ENCODE results near the gene TRIM8.
"Not testable (repeated sequence)": the region's sequence is repeated elsewhere in the genome, so short reads cannot be mapped to it uniquely, and the experiment has no call there.

Gene TRIM8

GRCh38 chr10:102649797-102650654 lies 5.7 kb downstream of the TRIM8 start:
- no peak for DNase-seq (ENCODE audit: low read depth in 2 of 2)

GRCh38 chr10:102650655-102651454 lies 6.6 kb downstream of the TRIM8 start:
- DNase-seq (ENCODE audit: low read depth in 2 of 2): no peak

- DNase-seq (ENCODE audit: low read depth in 2 of 2): no peak
Measured at GRCh38 chr10:102651455-102652169, 7.3 kb downstream of the TRIM8 start.

GRCh38 chr10:102652170-102652916 lies 8.1 kb downstream of the TRIM8 start:
- no peak for DNase-seq (ENCODE audit: low read depth in 2 of 2)

- no peak for DNase-seq (ENCODE audit: low read depth in 2 of 2)
Measured at GRCh38 chr10:102653060-102653459, 8.8 kb downstream of the TRIM8 start.

GRCh38 chr10:102654566-102654965 lies 10.3 kb downstream of the TRIM8 start:
- no peak for DNase-seq (ENCODE audit: low read depth in 2 of 2)

- no peak for DNase-seq (ENCODE audit: low read depth in 2 of 2)
Measured at GRCh38 chr10:102654969-102655368, 10.7 kb downstream of the TRIM8 start.

- no peak for DNase-seq (ENCODE audit: low read depth in 2 of 2)
Measured at GRCh38 chr10:102656026-102656425, 11.7 kb downstream of the TRIM8 start.

GRCh38 chr10:102656791-102657371 lies 12.6 kb downstream of the TRIM8 start:
- DNase-seq (ENCODE audit: low read depth in 2 of 2): no peak

GRCh38 chr10:102657451-102657850 lies 13.2 kb downstream of the TRIM8 start:
- no peak for DNase-seq (ENCODE audit: low read depth in 2 of 2)

GRCh38 chr10:102657984-102658724 lies 13.9 kb downstream of the TRIM8 start:
- DNase-seq (ENCODE audit: low read depth in 2 of 2): no peak

- DNase-seq (ENCODE audit: low read depth in 2 of 2): no peak
Measured at GRCh38 chr10:102658802-102659201, 14.5 kb downstream of the TRIM8 start.

- DNase-seq (ENCODE audit: low read depth in 2 of 2): no peak
Measured at GRCh38 chr10:102660888-102661657, 16.8 kb downstream of the TRIM8 start.

- no peak for DNase-seq (ENCODE audit: low read depth in 2 of 2)
Measured at GRCh38 chr10:102661658-102662028, 17.4 kb downstream of the TRIM8 start.

GRCh38 chr10:102665904-102666509 lies 21.7 kb downstream of the TRIM8 start:
- no peak for DNase-seq (ENCODE audit: low read depth in 2 of 2)

- not testable (repeated sequence) for DNase-seq (ENCODE audit: low read depth in 2 of 2)
Measured at GRCh38 chr10:102667411-102667810, 23.1 kb downstream of the TRIM8 start.

GRCh38 chr10:102668326-102669107 lies 24.2 kb downstream of the TRIM8 start:
- no peak for DNase-seq (ENCODE audit: low read depth in 2 of 2)

Data from stimulated activated CD4-positive, alpha-beta T cell treated with anti-CD3 and anti-CD28 coated beads, Interleukin-1b, Interleukin-23, amount 100 ng/mL, for 1 hour (primary cell).